ENCODE measurements around the gene SDCBP2. TPM values are rescaled to one million over a fixed set of nuclear protein-coding genes. Genes with fewer than 3 reads are reported as not detected.

SDCBP2 gene
- total and polyA plus RNA-seq, 2 of the 13 experiments (the other 11 are each of a cell fraction or from before 2014, with no cell fraction given): 1.2 to 2.4 TPM

- TF ChIP-seq ARID3A (IDR thresholded peaks at IDR 0.05; ENCODE audit: low read depth, low read length): peak; percentile 46; the same call in 1 of the 2 replicates
- no peak for TF ChIP-seq ZNF563 (CRISPR knock-in tag; IDR thresholded peaks at IDR 0.05)
- peak; percentile 91 for TF ChIP-seq HNF4A (CRISPR knock-in tag; IDR thresholded peaks at IDR 0.05)
- no peak for TF ChIP-seq BORCS8-MEF2B (CRISPR knock-in tag; IDR thresholded peaks at IDR 0.05)
- no peak for TF ChIP-seq MTERF4 (CRISPR knock-in tag; IDR thresholded peaks at IDR 0.05)
- no peak for TF ChIP-seq ZHX2 (IDR thresholded peaks at IDR 0.05; ENCODE audit: low read depth)
- no peak for TF ChIP-seq ZHX2 (CRISPR knock-in tag; IDR thresholded peaks at IDR 0.05; ENCODE audit: borderline replicate concordance)
- TF ChIP-seq PRDM15 (CRISPR knock-in tag; IDR thresholded peaks at IDR 0.05): no peak
- peak; percentile 70 for TF ChIP-seq CEBPG (CRISPR knock-in tag; IDR thresholded peaks at IDR 0.05)
- no peak for TF ChIP-seq NONO (IDR thresholded peaks at IDR 0.05)
- TF ChIP-seq NONO (CRISPR knock-in tag; conservative IDR thresholded peaks at IDR 0.05): peak; percentile 53; the same call in 1 of the 2 replicates
- TF ChIP-seq KMT2B (CRISPR knock-in tag; IDR thresholded peaks at IDR 0.05): no peak
These were observed 49.2 kb upstream of the SDCBP2 start (continued) for GRCh38 chr20:1377984-1378734.
